Natural killer cell (primary cell): ENCODE measurements around the gene BICDL2. TPM values are rescaled to one million over a fixed set of nuclear protein-coding genes. Genes with fewer than 3 reads are reported as not detected.

Experiments
- ATAC-seq, 3 donors: fragments of 150-1000 bp in 2 of 3; fragments of 200-7000 bp in 1 of 3; cut with Tn5 transposase; 1 replicate in 1 of 3; 2 replicates in 2 of 3; pipeline ENCODE4 v1.10.0; 2021; ENCODE audit warnings: mild to moderate bottlenecking in 2 of 3, moderate library complexity in 2 of 3
- DNase-seq, 2 donors: peaks; one replicate each; pipeline versions ENCODE4 v3.0.0 to v3.0.0-alpha.2; 2013 to 2021; ENCODE audit warnings: mixed read lengths in 1 of 2
- H3K27ac ChIP-seq: one replicate; pipeline ENCODE4 v1.5.1; 2013; ENCODE audit warnings: mild to moderate bottlenecking, low read length
- H3K27me3 ChIP-seq: one replicate; pipeline ENCODE4 v1.6.1; 2013; ENCODE audit warnings: low read length; ENCODE audit not compliant: control insufficient read depth, insufficient read depth
- H3K36me3 ChIP-seq: one replicate; pipeline ENCODE4 v1.6.1; 2013; ENCODE audit warnings: low read length; ENCODE audit not compliant: control insufficient read depth, insufficient read depth
- H3K4me1 ChIP-seq: one replicate; pipeline ENCODE4 v1.6.1; 2013; ENCODE audit warnings: low read length; ENCODE audit not compliant: control insufficient read depth, insufficient read depth
- H3K4me3 ChIP-seq: one replicate; pipeline ENCODE4 v1.5.1; 2013; ENCODE audit warnings: low read length
- H3K9me3 ChIP-seq: one replicate; pipeline ENCODE4 v1.6.1; 2013; ENCODE audit warnings: low read length; ENCODE audit not compliant: control insufficient read depth, insufficient read depth
- H3K27ac Mint-ChIP-seq, 2 donors: one replicate each; pipeline ENCODE4 v1.8.0; 2022; ENCODE audit warnings: mild to moderate bottlenecking in 2 of 2, mixed read lengths in 2 of 2, moderate library complexity in 1 of 2
- H3K27me3 Mint-ChIP-seq, 2 donors: one replicate each; pipeline ENCODE4 v1.8.0; 2022; ENCODE audit warnings: low read depth in 2 of 2, mixed read lengths in 2 of 2
- H3K36me3 Mint-ChIP-seq: one replicate; pipeline ENCODE4 v1.8.0; 2022; ENCODE audit warnings: mixed read lengths
- H3K4me1 Mint-ChIP-seq, 2 donors: one replicate each; pipeline ENCODE4 v1.8.0; 2022; ENCODE audit warnings: mixed read lengths in 2 of 2
- H3K4me3 Mint-ChIP-seq: one replicate; pipeline ENCODE4 v1.8.0; 2022; ENCODE audit warnings: mild to moderate bottlenecking, moderate library complexity, mixed read lengths
- H3K9me3 Mint-ChIP-seq, 2 donors: one replicate each; pipeline ENCODE4 v1.8.0; 2022; ENCODE audit warnings: mixed read lengths in 2 of 2
- WGBS: methylation state at CpG from one replicate; pipeline ENCODE4 v1.1.7; 2013; ENCODE audit warnings: missing lambda C conversion rate; ENCODE audit not compliant: insufficient coverage; 5-methylcytosine and 5-hydroxymethylcytosine counted together
- intact Hi-C: fragments of 100-400 bp; cut with micrococcal nuclease; formaldehyde crosslinking; loops from one replicate; pipeline ENCODE4 v1.14.2; 2022
- total RNA-seq, 4 donors: library from RNA; stranded (reverse); fragments of 120-200 nt in 1 of 4; gene quantifications; one replicate each; pipeline versions ENCODE4 v1.2.3 to v1.2.4, GENCODE V29; 2013 to 2022
- TF ChIP-seq, protein P1 (sequence below): fragments of 200-600 bp; IDR thresholded peaks from one replicate; pipeline ENCODE4 v1.8.0; 2022; ENCODE audit warnings: antibody characterized with exemption

Gene BICDL2
- total RNA-seq, 3 donors from 2014 or later (not counting 1 experiment from before 2014, with no cell fraction given) = not detected

DNA sequence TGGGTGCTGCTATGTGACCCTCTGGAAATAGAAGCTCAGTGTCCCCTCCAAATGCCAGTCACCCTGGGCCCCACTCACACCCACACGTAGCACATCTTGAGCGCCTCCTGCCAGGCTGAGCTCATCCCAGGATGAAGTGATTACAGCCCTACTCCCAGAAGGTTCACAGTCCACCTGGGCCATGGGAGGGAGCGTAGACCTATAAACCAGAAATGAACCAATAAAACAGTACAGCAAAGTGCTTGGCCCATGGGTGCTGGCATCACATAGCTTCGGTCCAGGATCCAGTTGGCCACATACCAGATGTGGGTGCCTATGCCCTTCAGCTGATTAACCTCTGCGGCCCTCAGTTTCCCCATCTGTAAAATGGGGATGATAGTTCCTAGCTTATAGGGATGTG is 2.2 kb upstream of the BICDL2 start:
- Mint-ChIP-seq H3K9me3 (no peaks in the 10 kb centered on the region), H3K4me3 (no peak overlapping the region), H3K36me3 (no peaks in the 10 kb centered on the region), H3K4me1 (peaks cover 0 to 5% of the 10 kb centered on the region in 2 donors), H3K27me3 (peaks cover 25 to 40% of the 10 kb centered on the region in 2 donors), H3K27ac (no peak overlapping the region)
- Histone ChIP-seq H3K4me3 (no peak overlapping the region), H3K27me3 (peaks cover 57% of the 10 kb centered on the region), H3K27ac (no peak overlapping the region), H3K4me1 (peaks cover 13% of the 10 kb centered on the region), H3K36me3 (no peaks in the 10 kb centered on the region), H3K9me3 (no peaks in the 10 kb centered on the region)
- WGBS = 83% methylated on average over 5 of the region's 5 CpGs
- TF ChIP-seq, protein P1, sequence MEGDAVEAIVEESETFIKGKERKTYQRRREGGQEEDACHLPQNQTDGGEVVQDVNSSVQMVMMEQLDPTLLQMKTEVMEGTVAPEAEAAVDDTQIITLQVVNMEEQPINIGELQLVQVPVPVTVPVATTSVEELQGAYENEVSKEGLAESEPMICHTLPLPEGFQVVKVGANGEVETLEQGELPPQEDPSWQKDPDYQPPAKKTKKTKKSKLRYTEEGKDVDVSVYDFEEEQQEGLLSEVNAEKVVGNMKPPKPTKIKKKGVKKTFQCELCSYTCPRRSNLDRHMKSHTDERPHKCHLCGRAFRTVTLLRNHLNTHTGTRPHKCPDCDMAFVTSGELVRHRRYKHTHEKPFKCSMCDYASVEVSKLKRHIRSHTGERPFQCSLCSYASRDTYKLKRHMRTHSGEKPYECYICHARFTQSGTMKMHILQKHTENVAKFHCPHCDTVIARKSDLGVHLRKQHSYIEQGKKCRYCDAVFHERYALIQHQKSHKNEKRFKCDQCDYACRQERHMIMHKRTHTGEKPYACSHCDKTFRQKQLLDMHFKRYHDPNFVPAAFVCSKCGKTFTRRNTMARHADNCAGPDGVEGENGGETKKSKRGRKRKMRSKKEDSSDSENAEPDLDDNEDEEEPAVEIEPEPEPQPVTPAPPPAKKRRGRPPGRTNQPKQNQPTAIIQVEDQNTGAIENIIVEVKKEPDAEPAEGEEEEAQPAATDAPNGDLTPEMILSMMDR = no peak
- ATAC-seq (no peak), DNase-seq (no peak)
- intact Hi-C loops = no loop called here

DNA sequence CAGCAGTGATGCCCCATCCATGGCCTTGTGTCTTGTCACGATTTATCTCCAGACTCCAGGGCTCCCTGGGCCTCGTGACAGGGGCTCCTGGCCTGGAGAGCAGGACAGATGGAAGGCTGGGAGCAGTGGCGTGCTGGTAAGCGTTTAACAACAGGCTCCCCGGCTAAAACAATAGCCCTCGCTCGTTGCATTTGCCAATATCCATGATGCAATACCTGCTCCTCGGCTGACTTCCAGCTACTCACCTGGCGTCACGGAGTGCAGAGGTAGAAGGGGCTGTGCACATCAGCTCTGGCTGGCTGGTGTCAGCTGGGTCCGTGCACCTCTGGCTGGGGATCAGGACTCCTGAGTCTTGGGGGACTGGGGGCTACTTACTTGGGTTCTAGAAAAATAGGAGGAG is 1.5 kb upstream of the BICDL2 start:
- peaks cover 27 to 42% of the 10 kb centered on the region in 2 donors for H3K27me3 Mint-ChIP-seq

DNA sequence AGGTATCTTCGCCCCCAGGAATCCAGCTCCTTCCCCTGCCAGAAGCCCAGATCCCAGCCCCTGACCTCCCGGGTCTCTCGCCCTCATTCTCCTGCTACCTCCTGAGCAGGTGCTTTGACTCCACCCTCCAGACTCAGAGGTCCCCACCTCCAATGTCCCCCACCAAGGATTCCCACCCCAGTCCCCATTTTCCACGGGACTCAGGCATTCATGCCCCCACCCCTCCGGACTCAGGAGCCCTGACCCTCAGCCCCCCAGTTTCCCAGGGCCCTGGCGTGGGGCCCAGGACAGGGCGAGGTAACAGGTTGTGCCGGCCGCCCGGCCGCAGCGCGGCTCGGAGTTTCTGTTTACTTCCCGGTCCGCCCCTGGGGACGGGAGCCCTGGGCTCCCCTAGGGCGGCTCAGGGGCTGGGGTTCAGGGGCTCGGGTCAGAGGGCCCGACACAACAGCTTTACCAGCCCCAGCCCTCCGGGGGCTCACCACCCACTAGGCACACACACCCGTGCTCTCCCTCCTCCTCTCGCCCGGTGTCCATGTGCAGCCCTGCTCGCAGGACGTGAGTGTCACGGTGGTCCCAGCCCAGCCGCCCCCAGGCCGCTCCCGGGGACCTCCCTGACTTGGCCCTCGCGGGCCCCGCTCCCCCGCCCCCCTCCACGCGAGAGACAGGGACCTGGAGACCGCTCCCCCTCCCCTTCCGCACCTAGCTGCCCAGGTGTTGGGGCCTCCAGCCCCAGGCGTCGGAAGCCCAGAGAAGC is 595 bp downstream of the BICDL2 start:
- Mint-ChIP-seq H3K27ac (peak overlapping the region in 1 of 2 donors; percentile 29), H3K36me3 (no peaks in the 10 kb centered on the region), H3K4me3 (no peak overlapping the region), H3K4me1 (peaks cover 0 to 15% of the 10 kb centered on the region in 2 donors), H3K9me3 (no peaks in the 10 kb centered on the region), H3K27me3 (peaks cover 37 to 54% of the 10 kb centered on the region in 2 donors)
- H3K4me3 ChIP-seq = no peak overlapping the region
- WGBS = 3% methylated on average over 38 of the region's 40 CpGs
- DNase-seq = no peak
- H3K9me3 ChIP-seq = no peaks in the 10 kb centered on the region
- no peak overlapping the region for H3K27ac ChIP-seq
- no peaks in the 10 kb centered on the region for H3K36me3 ChIP-seq
- TF ChIP-seq, protein P1 = no peak
- peaks cover 50% of the 10 kb centered on the region for H3K27me3 ChIP-seq
- peaks cover 13% of the 10 kb centered on the region for H3K4me1 ChIP-seq
- intact Hi-C loops = no loop called here
- peak in 2 of 3 donors; percentile 10 to 27 for ATAC-seq

More for the DNA sequence above, 1.5 kb upstream of the BICDL2 start:
- 54% methylated on average over 11 of the region's 11 CpGs for WGBS
- H3K27ac ChIP-seq = no peak overlapping the region
- peaks cover 53% of the 10 kb centered on the region for H3K27me3 ChIP-seq
- no peak for DNase-seq
- H3K4me1 ChIP-seq = peaks cover 13% of the 10 kb centered on the region
- Mint-ChIP-seq H3K27ac (no peak overlapping the region), H3K9me3 (no peaks in the 10 kb centered on the region), H3K4me3 (no peak overlapping the region), H3K36me3 (no peaks in the 10 kb centered on the region), H3K4me1 (peaks cover 0 to 7% of the 10 kb centered on the region in 2 donors)
- no peak for ATAC-seq
- no peak overlapping the region for H3K4me3 ChIP-seq
- H3K36me3 ChIP-seq = no peaks in the 10 kb centered on the region
- TF ChIP-seq, protein P1 = no peak
- no peaks in the 10 kb centered on the region for H3K9me3 ChIP-seq
- intact Hi-C loops = no loop called here
